Activated B cell treated with CpG ODN at 0.5 μM for 24 hours (primary cell): ENCODE data around the gene OR1K1. TPM values are rescaled to one million over a fixed set of nuclear protein-coding genes. Genes with fewer than 3 reads are reported as not detected.
"Not testable (repeated sequence)": the region's sequence is repeated elsewhere in the genome, so short reads cannot be mapped to it uniquely, and the experiment has no call there.

Experiments
- ATAC-seq: fragments of 200-7000 bp; cut with Tn5 transposase; one replicate; pipeline ENCODE4 v1.10.0; 2021; ENCODE audit warnings: low read depth, mild to moderate bottlenecking, moderate library complexity
- CTCF ChIA-PET: fragments of 350-600 bp; sonication (Branson Sonifier 250); formaldehyde crosslinking; loops from one replicate; lab custom pipeline; 2021; ENCODE audit warnings: antibody characterized with exemption; lab: Charles Lee
- POLR2A ChIA-PET: fragments of 350-600 bp; sonication (Branson Sonifier 250); formaldehyde crosslinking; loops from one replicate; lab custom pipeline; 2021; ENCODE audit warnings: antibody characterized with exemption; lab: Charles Lee
- DNase-seq: peaks from one replicate; pipeline ENCODE4 v3.0.0; 2022
- H3K27ac Mint-ChIP-seq: one replicate; pipeline ENCODE4 v1.8.0; 2020; ENCODE audit warnings: mixed read lengths
- H3K27me3 Mint-ChIP-seq: one replicate; pipeline ENCODE4 v1.8.0; 2021; ENCODE audit warnings: mixed read lengths
- H3K36me3 Mint-ChIP-seq: one replicate; pipeline ENCODE4 v1.8.0; 2021; ENCODE audit warnings: low read depth, mixed read lengths
- H3K4me1 Mint-ChIP-seq: one replicate; pipeline ENCODE4 v1.8.0; 2021; ENCODE audit warnings: mixed read lengths
- H3K4me3 Mint-ChIP-seq: one replicate; pipeline ENCODE4 v1.8.0; 2020; ENCODE audit warnings: mild to moderate bottlenecking, mixed read lengths
- H3K9me3 Mint-ChIP-seq: one replicate; pipeline ENCODE4 v1.8.0; 2020; ENCODE audit warnings: mixed read lengths
- CTCF ChIP-seq: fragments of 200-600 bp; IDR thresholded peaks from one replicate; pipeline ENCODE4 v1.8.0; 2022; ENCODE audit warnings: antibody characterized with exemption, mild to moderate bottlenecking
- intact Hi-C: fragments of 100-400 bp; cut with micrococcal nuclease; formaldehyde crosslinking; loops from one replicate; pipeline ENCODE4 v1.15.1; 2024
- total RNA-seq: library from RNA; stranded (reverse); gene quantifications from 2 replicates; pipeline ENCODE4 v1.2.3, GENCODE V29; 2022

OR1K1 gene
- total RNA-seq, 1 donor from 2014 or later: not detected

- peaks cover 17% of the 10 kb centered on the region for H3K4me1 Mint-ChIP-seq
- H3K27ac Mint-ChIP-seq: no peak overlapping the region
- POLR2A ChIA-PET: no interaction called here
These were observed 23.0 kb downstream of the OR1K1 start for GRCh38 chr9:122822938-122823337.

GRCh38 chr9:122827761-122828093, 27.8 kb downstream of the OR1K1 start:
- H3K27me3 Mint-ChIP-seq: no peaks in the 10 kb centered on the region
- H3K4me1 Mint-ChIP-seq: peaks cover 13% of the 10 kb centered on the region
- ChIA-PET CTCF (no interaction called here), POLR2A (interaction anchor here (0.6 to 2.6 kb wide), 5 partner anchors 11 to 164 kb away, joined by 4 to 15 read pairs (median 7); partner anchors contain the start of genes RABGAP1, RC3H2 and ZBTB6)
- TF ChIP-seq CTCF: no peak
- H3K9me3 Mint-ChIP-seq: no peaks in the 10 kb centered on the region
- DNase-seq (no peak), ATAC-seq (peak; percentile 0)
- peak overlapping the region; percentile 88 for H3K4me3 Mint-ChIP-seq
- peaks cover 27% of the 10 kb centered on the region for H3K36me3 Mint-ChIP-seq
- intact Hi-C loops: loop anchor here (1.0 to 10.0 kb wide), 5 partner anchors 77 to 1457 kb away; partner anchors contain the start of genes RABGAP1, RC3H2, STOM and ZBTB6
- peak overlapping the region; percentile 91 for H3K27ac Mint-ChIP-seq

More at GRCh38 chr9:122822938-122823337, 23.0 kb downstream of the OR1K1 start:
- Mint-ChIP-seq H3K9me3 (no peaks in the 10 kb centered on the region), H3K27me3 (no peaks in the 10 kb centered on the region), H3K36me3 (peaks cover 52% of the 10 kb centered on the region), H3K4me3 (no peak overlapping the region)
- no peak for TF ChIP-seq CTCF
- no peak for ATAC-seq
- CTCF ChIA-PET: no interaction called here
- no peak for DNase-seq
- intact Hi-C loops: loop anchor here (10.0 kb wide), 1 partner anchor 172 kb away; no protein-coding TSS in a partner anchor

GRCh38 chr9:122828965-122829284, 29.0 kb downstream of the OR1K1 start:
- ATAC-seq, H3K27me3 Mint-ChIP-seq, DNase-seq, H3K9me3 Mint-ChIP-seq, CTCF ChIA-PET: not testable (repeated sequence)
- peaks cover 20% of the 10 kb centered on the region for H3K36me3 Mint-ChIP-seq
- H3K27ac Mint-ChIP-seq: peak overlapping the region; percentile 91
- intact Hi-C loops: loop anchor here (1.0 to 10.0 kb wide), 5 partner anchors 76 to 1459 kb away; partner anchors contain the start of genes RABGAP1, RC3H2, STOM and ZBTB6
- H3K4me1 Mint-ChIP-seq: peaks cover 13% of the 10 kb centered on the region
- POLR2A ChIA-PET: interaction anchor here (0.8 to 2.6 kb wide), 9 partner anchors 11 to 516 kb away, joined by 3 to 15 read pairs (median 5); partner anchors contain the start of genes RABGAP1, RC3H2, ZBTB26 and ZBTB6
- peak overlapping the region; percentile 88 for H3K4me3 Mint-ChIP-seq

- CTCF ChIA-PET: no interaction called here
- Mint-ChIP-seq H3K4me3 (no peak overlapping the region), H3K9me3 (no peaks in the 10 kb centered on the region), H3K27me3 (no peaks in the 10 kb centered on the region), H3K36me3 (peaks cover 7% of the 10 kb centered on the region), H3K4me1 (peaks cover 16% of the 10 kb centered on the region), H3K27ac (no peak overlapping the region)
- POLR2A ChIA-PET: no interaction called here
- no peak for ATAC-seq
- DNase-seq: no peak
- intact Hi-C loops: no loop called here
- no peak for TF ChIP-seq CTCF
These were observed 32.3 kb downstream of the OR1K1 start for GRCh38 chr9:122832194-122832593.

GRCh38 chr9:122835313-122835731, 35.4 kb downstream of the OR1K1 start:
- POLR2A ChIA-PET: interaction anchor here (0.5 kb wide), 1 partner anchor 400 kb away, joined by 5 read pairs; no protein-coding TSS in a partner anchor

More at GRCh38 chr9:122835313-122835731, 35.4 kb downstream of the OR1K1 start:
- no peak for TF ChIP-seq CTCF
- Mint-ChIP-seq H3K27ac (no peak overlapping the region), H3K4me1 (peaks cover 11% of the 10 kb centered on the region), H3K36me3 (no peaks in the 10 kb centered on the region), H3K9me3 (no peaks in the 10 kb centered on the region), H3K4me3 (no peak overlapping the region), H3K27me3 (no peaks in the 10 kb centered on the region)
- DNase-seq (no peak), ATAC-seq (no peak)
- CTCF ChIA-PET: interaction anchor here (0.7 to 2.2 kb wide), 2 partner anchors 44 to 155 kb away, joined by 4 to 7 read pairs; no protein-coding TSS in a partner anchor
- intact Hi-C loops: no loop called here
